ENCODE measurements around the gene MEG3. TPM values are rescaled to one million over a fixed set of nuclear protein-coding genes. Genes with fewer than 3 reads are reported as not detected.

MEG3 gene
- total and polyA plus RNA-seq, 3 experiments from 2014 or later, result 0.13 TPM; not detected in 2

DNA sequence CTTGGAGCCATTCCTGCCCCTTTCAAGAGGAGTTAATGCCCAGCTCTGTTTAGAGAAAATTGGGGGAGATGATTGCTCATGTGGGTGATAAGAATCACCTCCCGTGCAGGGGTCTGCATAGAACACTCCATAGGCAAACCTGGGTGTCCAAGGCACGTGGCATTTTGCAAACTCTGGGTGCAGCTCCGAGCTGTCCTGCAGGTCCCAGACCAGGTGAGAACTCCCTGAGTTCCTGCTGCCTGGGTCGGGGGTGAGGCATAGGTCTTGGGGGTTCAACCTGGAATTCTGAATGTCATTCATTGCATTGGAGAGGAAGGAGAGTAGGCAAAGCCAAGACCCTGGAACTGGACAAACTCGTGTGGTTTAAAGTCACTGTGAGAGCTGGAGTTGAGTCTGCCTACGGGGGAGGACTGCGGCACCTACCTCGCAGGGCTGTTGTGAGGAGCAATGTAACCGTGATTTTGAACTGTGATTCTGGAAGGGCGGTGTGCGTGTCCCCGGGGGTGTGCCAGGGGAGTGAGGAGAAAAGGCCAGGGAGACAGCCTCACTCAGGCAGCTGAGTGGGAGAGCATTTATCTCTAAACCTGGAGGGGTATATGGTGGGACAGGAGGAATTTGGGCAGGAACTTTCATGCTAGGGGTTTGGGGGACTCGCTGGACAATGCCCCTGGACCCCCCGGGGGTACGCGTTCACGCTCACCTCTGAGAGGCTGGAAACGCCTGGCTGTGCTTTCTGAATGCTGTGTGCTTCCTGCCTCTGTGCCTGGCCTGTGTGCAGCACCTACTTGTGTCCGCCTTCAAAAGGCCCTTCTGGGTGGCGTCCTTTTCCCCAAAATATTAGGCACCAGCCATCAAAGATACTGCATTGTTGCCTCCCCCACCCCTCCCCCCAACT is 30.4 kb downstream of the MEG3 start:
- POLR2A ChIA-PET, result no interaction called here
- no peak overlapping the region for H3K4me3 Mint-ChIP-seq
- CTCF ChIA-PET, result no interaction called here

DNA sequence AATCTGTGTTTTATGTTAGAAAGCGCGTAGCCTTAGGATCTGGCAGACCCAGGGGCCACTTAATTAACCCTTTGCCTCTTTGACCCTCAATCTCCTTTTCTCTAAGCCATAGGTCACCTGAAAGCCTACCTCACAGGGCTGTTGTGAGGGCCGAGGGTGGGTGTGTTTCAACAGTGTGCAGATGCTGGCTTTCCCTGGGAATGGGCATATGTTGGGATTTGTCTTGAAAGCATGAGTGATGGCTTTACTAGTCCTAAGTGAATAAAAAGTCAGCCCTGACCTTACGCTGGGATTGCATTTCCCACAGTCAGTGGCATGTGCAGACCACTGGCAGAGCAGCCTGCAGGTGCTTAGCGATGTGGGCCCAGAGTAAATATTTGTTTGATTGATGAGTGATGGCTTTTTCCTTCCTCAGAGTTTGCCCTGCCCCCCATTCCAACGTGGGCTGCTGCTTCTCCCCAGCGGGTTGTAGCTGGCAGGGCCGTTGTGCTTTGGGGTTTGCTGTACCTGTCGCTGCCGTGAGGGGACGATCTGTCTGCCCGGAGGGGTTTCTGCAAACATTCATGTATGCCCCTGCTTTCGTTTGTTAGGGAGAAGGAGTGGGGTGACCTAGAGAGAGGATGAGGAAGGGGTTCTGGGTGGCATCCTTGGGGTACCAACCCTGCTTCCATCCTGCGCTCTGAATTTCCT is 31.5 kb downstream of the MEG3 start:
- H3K36me3 Mint-ChIP-seq, result no peaks in the 10 kb centered on the region
- H3K4me1 Mint-ChIP-seq, result no peaks in the 10 kb centered on the region
- no peaks in the 10 kb centered on the region for H3K9me3 Mint-ChIP-seq
- Histone ChIP-seq H3K27ac (ENCODE audit: low read depth, low read length) (no peak overlapping the region), H3K27me3 (ENCODE audit: insufficient read depth, low read length, poor library complexity, severe bottlenecking) (no peaks in the 10 kb centered on the region), H3K36me3 (ENCODE audit: insufficient read depth, low read length) (no peaks in the 10 kb centered on the region), H3K4me3 (ENCODE audit: low read length) (no peak overlapping the region), H3K9me3 (ENCODE audit: low read length) (no peaks in the 10 kb centered on the region), H3K4me1 (ENCODE audit: insufficient read depth, low read length) (no peaks in the 10 kb centered on the region)
- CTCF ChIA-PET, result no interaction called here
- H3K27ac Mint-ChIP-seq, result no peak overlapping the region
- POLR2A ChIA-PET, result no interaction called here
- H3K4me3 Mint-ChIP-seq, result no peak overlapping the region
- DNase-seq, result no peak
- H3K27me3 Mint-ChIP-seq, result peaks cover 3 to 10% of the 10 kb centered on the region in 2 donors

More for the DNA sequence above, 30.4 kb downstream of the MEG3 start:
- no peak for DNase-seq
- H3K27ac ChIP-seq (ENCODE audit: low read depth, low read length), result no peak overlapping the region
- H3K27me3 Mint-ChIP-seq, result peaks cover 3 to 8% of the 10 kb centered on the region in 2 donors
- no peak overlapping the region for H3K4me3 ChIP-seq (ENCODE audit: low read length)
- H3K9me3 Mint-ChIP-seq, result no peaks in the 10 kb centered on the region
- H3K9me3 ChIP-seq (ENCODE audit: low read length), result no peaks in the 10 kb centered on the region
- no peaks in the 10 kb centered on the region for H3K36me3 ChIP-seq (ENCODE audit: insufficient read depth, low read length)
- H3K27me3 ChIP-seq (ENCODE audit: insufficient read depth, low read length, poor library complexity, severe bottlenecking), result no peaks in the 10 kb centered on the region
- no peaks in the 10 kb centered on the region for H3K36me3 Mint-ChIP-seq
- no peaks in the 10 kb centered on the region for H3K4me1 Mint-ChIP-seq
- no peak overlapping the region for H3K27ac Mint-ChIP-seq
- no peaks in the 10 kb centered on the region for H3K4me1 ChIP-seq (ENCODE audit: insufficient read depth, low read length)

DNA sequence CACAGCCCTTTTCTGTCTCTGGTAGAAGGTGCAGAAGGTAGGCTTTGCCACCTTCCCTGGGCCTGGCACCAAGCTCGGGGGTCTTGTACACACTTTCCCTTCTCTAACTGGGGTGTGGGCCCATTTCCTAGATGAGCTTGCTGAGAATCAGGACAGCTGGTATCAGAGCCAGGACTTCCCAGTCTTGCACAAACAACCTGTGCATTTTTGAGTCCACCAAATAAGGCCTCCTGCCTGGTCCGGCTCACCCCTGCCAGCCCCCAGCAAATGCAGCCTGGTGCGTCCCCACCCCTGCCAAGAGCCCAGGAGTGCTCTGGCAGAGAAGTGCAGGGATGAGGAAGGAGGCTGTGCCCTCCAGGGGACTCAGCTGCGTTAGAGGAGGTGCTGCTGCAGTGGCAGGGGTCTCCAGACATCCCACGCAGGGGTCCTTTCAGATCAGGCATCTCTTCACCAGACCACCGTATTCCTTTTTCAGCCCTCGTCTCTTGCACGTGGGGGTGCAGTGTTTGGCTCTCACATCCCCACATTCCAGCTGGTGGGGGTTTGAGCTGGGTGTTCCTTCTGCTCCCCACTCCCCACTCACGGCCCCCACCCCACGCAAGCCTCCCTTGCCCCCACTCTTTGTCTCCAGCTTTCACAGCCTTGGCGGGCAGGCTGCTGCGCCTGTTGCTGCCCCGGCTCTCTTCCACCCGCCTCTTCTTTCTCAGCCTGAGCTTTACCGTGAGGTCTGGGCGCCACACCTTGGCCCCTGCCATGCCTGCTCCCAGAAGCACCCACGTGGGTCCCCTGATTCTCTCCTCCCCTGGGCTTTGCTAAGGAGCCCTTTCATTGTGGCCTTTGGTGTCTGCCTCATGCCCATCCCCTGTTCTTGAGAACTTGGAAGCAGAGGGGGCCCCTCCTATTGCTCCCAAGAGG is 32.3 kb downstream of the MEG3 start:
- Histone ChIP-seq H3K9me3 (ENCODE audit: low read length) (no peaks in the 10 kb centered on the region), H3K4me1 (ENCODE audit: insufficient read depth, low read length) (no peaks in the 10 kb centered on the region), H3K36me3 (ENCODE audit: insufficient read depth, low read length) (no peaks in the 10 kb centered on the region), H3K27ac (ENCODE audit: low read depth, low read length) (no peak overlapping the region), H3K27me3 (ENCODE audit: insufficient read depth, low read length, poor library complexity, severe bottlenecking) (no peaks in the 10 kb centered on the region), H3K4me3 (ENCODE audit: low read length) (no peak overlapping the region)
- H3K27ac Mint-ChIP-seq, result no peak overlapping the region
- H3K36me3 Mint-ChIP-seq, result no peaks in the 10 kb centered on the region
- no peaks in the 10 kb centered on the region for H3K9me3 Mint-ChIP-seq
- ChIA-PET POLR2A (no interaction called here), CTCF (no interaction called here)
- H3K27me3 Mint-ChIP-seq, result peaks cover 3 to 10% of the 10 kb centered on the region in 2 donors
- DNase-seq, result no peak
- no peak overlapping the region for H3K4me3 Mint-ChIP-seq
- H3K4me1 Mint-ChIP-seq, result no peaks in the 10 kb centered on the region

DNA sequence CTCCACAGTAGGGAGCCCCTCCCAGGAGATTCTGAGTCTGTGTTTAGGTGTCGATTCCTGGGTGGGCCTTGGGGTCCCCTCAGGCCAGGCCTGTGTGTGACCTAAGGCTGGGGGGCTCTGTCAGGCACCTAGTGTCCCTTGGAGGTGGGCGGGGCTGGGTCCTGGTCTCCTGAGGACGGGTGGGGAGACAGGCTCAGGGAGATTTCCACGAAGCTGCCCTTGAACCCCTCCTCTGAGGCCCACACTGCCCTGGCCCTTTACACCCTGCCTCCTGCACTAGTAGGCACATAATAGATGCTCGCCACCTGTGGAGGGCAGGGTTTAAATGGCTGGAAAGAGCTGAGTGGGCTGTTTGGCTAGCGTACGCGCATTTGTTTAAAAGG is 32.9 kb downstream of the MEG3 start:
- POLR2A ChIA-PET, result no interaction called here

DNA sequence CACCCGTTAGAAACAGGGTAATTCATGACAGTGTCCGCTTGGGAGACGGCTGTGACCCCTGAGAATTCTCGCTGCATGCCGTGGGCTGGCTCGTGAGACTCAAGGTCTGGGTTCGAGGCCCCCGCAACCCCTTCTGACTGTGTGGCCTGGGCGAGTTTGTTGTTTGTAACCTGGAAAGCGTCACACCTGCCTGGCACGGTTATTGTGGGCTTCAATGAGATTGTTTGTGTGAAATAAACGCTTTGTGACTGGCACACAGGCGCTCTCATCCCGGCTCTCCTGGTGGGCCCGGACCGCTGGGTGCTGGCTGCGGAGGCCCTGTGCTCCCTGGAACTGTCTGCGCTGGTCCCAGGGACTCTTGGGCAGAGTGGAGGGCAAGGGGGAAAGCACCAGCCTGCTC is 33.9 kb downstream of the MEG3 start:
- POLR2A ChIA-PET, result no interaction called here
- no peak overlapping the region for H3K27ac ChIP-seq (ENCODE audit: low read depth, low read length)

More for the DNA sequence above, 32.9 kb downstream of the MEG3 start:
- Histone ChIP-seq H3K36me3 (ENCODE audit: insufficient read depth, low read length) (no peaks in the 10 kb centered on the region), H3K9me3 (ENCODE audit: low read length) (no peaks in the 10 kb centered on the region), H3K27ac (ENCODE audit: low read depth, low read length) (no peak overlapping the region), H3K4me3 (ENCODE audit: low read length) (no peak overlapping the region), H3K4me1 (ENCODE audit: insufficient read depth, low read length) (no peaks in the 10 kb centered on the region), H3K27me3 (ENCODE audit: insufficient read depth, low read length, poor library complexity, severe bottlenecking) (no peaks in the 10 kb centered on the region)
- CTCF ChIA-PET, result interaction anchor here (0.6 kb wide), 1 partner anchor 626 kb away, joined by 3 read pairs; no protein-coding TSS in a partner anchor
- H3K27me3 Mint-ChIP-seq, result peaks cover 3 to 10% of the 10 kb centered on the region in 2 donors
- no peak overlapping the region for H3K27ac Mint-ChIP-seq
- H3K9me3 Mint-ChIP-seq, result no peaks in the 10 kb centered on the region
- no peaks in the 10 kb centered on the region for H3K36me3 Mint-ChIP-seq
- no peaks in the 10 kb centered on the region for H3K4me1 Mint-ChIP-seq
- no peak for DNase-seq
- no peak overlapping the region for H3K4me3 Mint-ChIP-seq

DNA sequence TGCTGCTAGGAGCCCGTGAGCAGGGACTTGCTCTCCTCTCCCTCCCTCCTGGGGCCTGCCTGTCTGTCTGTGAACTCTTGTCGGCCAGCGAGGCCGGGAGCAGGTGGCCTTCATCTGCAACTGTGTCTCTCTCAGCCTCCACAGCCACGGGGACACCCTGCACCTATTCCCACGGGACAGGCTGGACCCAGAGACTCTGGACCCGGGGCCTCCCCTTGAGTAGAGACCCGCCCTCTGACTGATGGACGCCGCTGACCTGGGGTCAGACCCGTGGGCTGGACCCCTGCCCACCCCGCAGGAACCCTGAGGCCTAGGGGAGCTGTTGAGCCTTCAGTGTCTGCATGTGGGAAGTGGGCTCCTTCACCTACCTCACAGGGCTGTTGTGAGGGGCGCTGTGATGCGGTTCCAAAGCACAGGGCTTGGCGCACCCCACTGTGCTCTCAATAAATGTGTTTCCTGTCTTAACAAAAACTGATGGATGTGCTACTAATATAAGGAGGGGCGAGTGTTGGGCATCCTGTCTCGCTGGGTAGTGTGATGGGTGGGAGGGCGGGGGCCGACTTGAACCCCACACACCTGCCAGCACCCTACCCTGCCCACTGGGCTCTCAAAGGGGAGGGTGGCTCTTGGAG is 34.8 kb downstream of the MEG3 start:
- peaks cover 3 to 10% of the 10 kb centered on the region in 2 donors for H3K27me3 Mint-ChIP-seq
- POLR2A ChIA-PET, result no interaction called here
- H3K4me1 Mint-ChIP-seq, result no peaks in the 10 kb centered on the region
- Histone ChIP-seq H3K27ac (ENCODE audit: low read depth, low read length) (no peak overlapping the region), H3K9me3 (ENCODE audit: low read length) (no peaks in the 10 kb centered on the region), H3K27me3 (ENCODE audit: insufficient read depth, low read length, poor library complexity, severe bottlenecking) (no peaks in the 10 kb centered on the region), H3K4me3 (ENCODE audit: low read length) (no peak overlapping the region), H3K36me3 (ENCODE audit: insufficient read depth, low read length) (no peaks in the 10 kb centered on the region), H3K4me1 (ENCODE audit: insufficient read depth, low read length) (no peaks in the 10 kb centered on the region)
- H3K36me3 Mint-ChIP-seq, result no peaks in the 10 kb centered on the region
- no peak overlapping the region for H3K4me3 Mint-ChIP-seq
- CTCF ChIA-PET, result no interaction called here
- no peak overlapping the region for H3K27ac Mint-ChIP-seq
- H3K9me3 Mint-ChIP-seq, result no peaks in the 10 kb centered on the region
- no peak for DNase-seq

More for the DNA sequence above, 33.9 kb downstream of the MEG3 start:
- no peak overlapping the region for H3K4me3 ChIP-seq (ENCODE audit: low read length)
- no peak for DNase-seq
- H3K4me1 ChIP-seq (ENCODE audit: insufficient read depth, low read length), result no peaks in the 10 kb centered on the region
- Mint-ChIP-seq H3K27me3 (peaks cover 3 to 10% of the 10 kb centered on the region in 2 donors), H3K36me3 (no peaks in the 10 kb centered on the region), H3K27ac (no peak overlapping the region), H3K9me3 (no peaks in the 10 kb centered on the region), H3K4me3 (no peak overlapping the region), H3K4me1 (no peaks in the 10 kb centered on the region)
- H3K36me3 ChIP-seq (ENCODE audit: insufficient read depth, low read length), result no peaks in the 10 kb centered on the region
- H3K9me3 ChIP-seq (ENCODE audit: low read length), result no peaks in the 10 kb centered on the region
- H3K27me3 ChIP-seq (ENCODE audit: insufficient read depth, low read length, poor library complexity, severe bottlenecking), result no peaks in the 10 kb centered on the region
- CTCF ChIA-PET, result interaction anchor here (0.6 kb wide), 1 partner anchor 625 kb away, joined by 3 read pairs; no protein-coding TSS in a partner anchor

DNA sequence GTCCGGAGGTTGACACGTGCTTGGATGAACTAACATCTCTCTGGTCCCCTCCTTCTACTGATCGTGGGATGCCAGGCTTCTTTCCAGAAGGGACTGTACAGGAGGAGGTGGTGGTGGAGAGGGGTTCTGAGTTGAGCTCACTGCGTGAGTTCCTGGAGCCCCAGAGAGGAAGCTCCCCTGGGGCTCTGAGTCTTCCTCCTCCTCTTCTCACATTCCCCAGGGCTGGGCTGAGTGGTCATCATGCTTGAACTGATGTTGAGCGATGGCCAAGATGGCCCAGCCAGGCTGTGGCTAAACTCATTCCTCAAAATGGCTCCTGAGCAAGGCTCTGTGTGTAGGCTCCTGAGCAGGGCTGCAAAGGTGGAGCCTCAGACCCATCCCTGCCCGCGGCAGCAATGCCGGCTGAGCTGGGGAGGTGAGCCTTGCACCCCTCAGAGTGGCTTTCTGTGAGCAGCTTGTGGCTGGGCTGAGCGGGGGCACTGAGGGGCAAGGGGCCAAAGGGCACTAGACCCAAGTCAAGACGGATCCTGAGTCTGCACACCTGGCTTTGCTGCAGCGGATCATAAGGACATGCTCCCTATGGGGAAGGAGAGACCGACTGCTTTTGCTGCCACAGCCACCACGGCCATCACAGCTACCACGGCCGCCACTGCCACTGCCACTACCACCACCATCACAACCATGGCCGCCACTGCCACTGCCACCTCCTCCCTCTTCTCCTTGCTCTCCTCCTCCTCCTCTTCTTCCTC is 35.4 kb downstream of the MEG3 start:
- Mint-ChIP-seq H3K4me3 (no peak overlapping the region), H3K9me3 (no peaks in the 10 kb centered on the region), H3K36me3 (no peaks in the 10 kb centered on the region), H3K27ac (no peak overlapping the region), H3K4me1 (no peaks in the 10 kb centered on the region), H3K27me3 (peaks cover 3 to 10% of the 10 kb centered on the region in 2 donors)
- Histone ChIP-seq H3K4me3 (ENCODE audit: low read length) (no peak overlapping the region), H3K9me3 (ENCODE audit: low read length) (no peaks in the 10 kb centered on the region), H3K4me1 (ENCODE audit: insufficient read depth, low read length) (no peaks in the 10 kb centered on the region), H3K36me3 (ENCODE audit: insufficient read depth, low read length) (no peaks in the 10 kb centered on the region), H3K27me3 (ENCODE audit: insufficient read depth, low read length, poor library complexity, severe bottlenecking) (no peaks in the 10 kb centered on the region), H3K27ac (ENCODE audit: low read depth, low read length) (no peak overlapping the region)
- ChIA-PET POLR2A (no interaction called here), CTCF (no interaction called here)
- DNase-seq, result peak in 1 of 5 donors; percentile 27

Measured in CD8-positive, alpha-beta memory T cell (primary cell).